ENCODE data around the gene DDR2.

Gene DDR2

GRCh38 chr1:162757476-162757875 is 125.2 kb downstream of the DDR2 start:
- TF ChIP-seq TAF1 (IDR thresholded peaks at IDR 0.05; ENCODE audit: borderline replicate concordance, insufficient read depth, low read length): no peak
- no peak for TF ChIP-seq SIN3A (IDR thresholded peaks at IDR 0.05; ENCODE audit: borderline replicate concordance, insufficient read depth, low read length)
- TF ChIP-seq FOXP2 (optimal IDR thresholded peaks at IDR 0.05; ENCODE audit: borderline replicate concordance, extremely low read depth, extremely low read length, insufficient read depth): no peak
- no peak for TF ChIP-seq POLR2AphosphoS5 (IDR thresholded peaks at IDR 0.05; ENCODE audit: low read depth, low read length)
- no peak for TF ChIP-seq REST (IDR thresholded peaks at IDR 0.05; ENCODE audit: insufficient read depth in 1 of 2, low read depth in 2 of 2, low read length in 2 of 2)

GRCh38 chr1:162765788-162766187 is 133.5 kb downstream of the DDR2 start:
- TF ChIP-seq SIN3A (IDR thresholded peaks at IDR 0.05; ENCODE audit: borderline replicate concordance, insufficient read depth, low read length) (no peak), TAF1 (IDR thresholded peaks at IDR 0.05; ENCODE audit: borderline replicate concordance, insufficient read depth, low read length) (no peak), REST (IDR thresholded peaks at IDR 0.05; ENCODE audit: insufficient read depth in 1 of 2, low read depth in 2 of 2, low read length in 2 of 2) (no peak), FOXP2 (optimal IDR thresholded peaks at IDR 0.05; ENCODE audit: borderline replicate concordance, extremely low read depth, extremely low read length, insufficient read depth) (no peak), POLR2AphosphoS5 (IDR thresholded peaks at IDR 0.05; ENCODE audit: low read depth, low read length) (no peak)

- TF ChIP-seq TAF1 (IDR thresholded peaks at IDR 0.05; ENCODE audit: borderline replicate concordance, insufficient read depth, low read length): no peak
Observed at GRCh38 chr1:162772571-162773154, 140.4 kb downstream of the DDR2 start.

GRCh38 chr1:162774007-162774406 is 141.7 kb downstream of the DDR2 start:
- TF ChIP-seq TAF1 (IDR thresholded peaks at IDR 0.05; ENCODE audit: borderline replicate concordance, insufficient read depth, low read length) (no peak), POLR2AphosphoS5 (IDR thresholded peaks at IDR 0.05; ENCODE audit: low read depth, low read length) (no peak), SIN3A (IDR thresholded peaks at IDR 0.05; ENCODE audit: borderline replicate concordance, insufficient read depth, low read length) (no peak), FOXP2 (optimal IDR thresholded peaks at IDR 0.05; ENCODE audit: borderline replicate concordance, extremely low read depth, extremely low read length, insufficient read depth) (no peak), REST (IDR thresholded peaks at IDR 0.05; ENCODE audit: insufficient read depth in 1 of 2, low read depth in 2 of 2, low read length in 2 of 2) (no peak)

GRCh38 chr1:162779043-162779442 is 146.8 kb downstream of the DDR2 start:
- TF ChIP-seq REST (IDR thresholded peaks at IDR 0.05; ENCODE audit: insufficient read depth in 1 of 2, low read depth in 2 of 2, low read length in 2 of 2) (no peak), SIN3A (IDR thresholded peaks at IDR 0.05; ENCODE audit: borderline replicate concordance, insufficient read depth, low read length) (no peak), POLR2AphosphoS5 (IDR thresholded peaks at IDR 0.05; ENCODE audit: low read depth, low read length) (no peak), TAF1 (IDR thresholded peaks at IDR 0.05; ENCODE audit: borderline replicate concordance, insufficient read depth, low read length) (no peak), FOXP2 (optimal IDR thresholded peaks at IDR 0.05; ENCODE audit: borderline replicate concordance, extremely low read depth, extremely low read length, insufficient read depth) (no peak)

Measured in PFSK-1 (cell line).